ENCODE data around the gene ARRB1. TPM values are rescaled to one million over a fixed set of nuclear protein-coding genes. Genes with fewer than 3 reads are reported as not detected.
"Not testable (repeated sequence)": the region's sequence is repeated elsewhere in the genome, so short reads cannot be mapped to it uniquely, and the experiment has no call there.

Gene ARRB1
- total and polyA plus RNA-seq, 2 donors from 2014 or later = 17.6 to 53.8 TPM

DNA sequence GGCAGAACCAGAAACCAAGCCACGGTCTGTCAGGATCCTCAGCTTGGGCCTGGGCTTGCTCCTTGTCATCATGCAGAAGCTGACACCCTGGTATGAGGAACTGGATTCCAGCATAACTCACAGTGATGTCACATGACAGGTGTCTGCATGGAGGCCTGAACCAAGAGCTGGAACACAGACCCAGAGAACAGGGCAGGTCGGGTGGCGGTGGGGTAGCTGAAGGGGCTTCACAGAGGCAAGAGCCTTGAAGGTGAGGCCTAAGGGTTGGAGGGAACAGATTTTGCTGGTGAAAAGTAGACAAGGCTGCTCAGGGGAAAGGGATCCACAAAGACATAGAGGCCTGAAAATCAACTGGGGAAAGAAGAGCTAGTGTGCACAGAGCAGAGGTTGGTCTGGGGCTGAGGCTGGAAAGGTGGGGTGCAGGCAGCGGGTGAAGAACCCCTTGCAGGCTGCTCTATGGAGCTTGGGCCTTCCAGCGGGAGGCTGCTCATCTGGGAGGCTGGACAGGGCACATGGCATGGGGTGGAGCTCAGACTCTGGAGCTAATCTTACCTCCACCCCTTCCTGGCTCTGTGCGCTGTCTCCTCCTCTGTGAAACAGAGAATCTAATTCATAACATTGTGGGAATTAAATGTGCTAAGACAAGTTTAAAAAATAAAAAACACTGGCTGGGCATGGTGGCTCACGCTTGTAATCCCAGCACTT is 29.4 kb upstream of the ARRB1 start:
- no peaks in the 10 kb centered on the region for H3K9me3 ChIP-seq (ENCODE audit: control insufficient read depth in 2 of 3, insufficient read depth in 1 of 3, low read length in 3 of 3)
- no peak overlapping the region for H3K4me3 ChIP-seq (ENCODE audit: low read length in 3 of 3)
- intact Hi-C loops (cut with DNase I) = loop anchor here (5.0 to 10.0 kb wide), 2 partner anchors 46 to 104 kb away; no protein-coding TSS in a partner anchor
- FAIRE-seq (no peak), DNase-seq (peak in 3 of 5 donors; percentile 14 to 42 (median 16))
- no peak overlapping the region for H3K9ac ChIP-seq (ENCODE audit: low read length in 3 of 3)
- TF ChIP-seq, protein P1, sequence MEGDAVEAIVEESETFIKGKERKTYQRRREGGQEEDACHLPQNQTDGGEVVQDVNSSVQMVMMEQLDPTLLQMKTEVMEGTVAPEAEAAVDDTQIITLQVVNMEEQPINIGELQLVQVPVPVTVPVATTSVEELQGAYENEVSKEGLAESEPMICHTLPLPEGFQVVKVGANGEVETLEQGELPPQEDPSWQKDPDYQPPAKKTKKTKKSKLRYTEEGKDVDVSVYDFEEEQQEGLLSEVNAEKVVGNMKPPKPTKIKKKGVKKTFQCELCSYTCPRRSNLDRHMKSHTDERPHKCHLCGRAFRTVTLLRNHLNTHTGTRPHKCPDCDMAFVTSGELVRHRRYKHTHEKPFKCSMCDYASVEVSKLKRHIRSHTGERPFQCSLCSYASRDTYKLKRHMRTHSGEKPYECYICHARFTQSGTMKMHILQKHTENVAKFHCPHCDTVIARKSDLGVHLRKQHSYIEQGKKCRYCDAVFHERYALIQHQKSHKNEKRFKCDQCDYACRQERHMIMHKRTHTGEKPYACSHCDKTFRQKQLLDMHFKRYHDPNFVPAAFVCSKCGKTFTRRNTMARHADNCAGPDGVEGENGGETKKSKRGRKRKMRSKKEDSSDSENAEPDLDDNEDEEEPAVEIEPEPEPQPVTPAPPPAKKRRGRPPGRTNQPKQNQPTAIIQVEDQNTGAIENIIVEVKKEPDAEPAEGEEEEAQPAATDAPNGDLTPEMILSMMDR (IDR thresholded peaks at IDR 0.05; ENCODE audit: borderline replicate concordance, extremely low read depth, insufficient read depth) = no peak
- no peaks in the 10 kb centered on the region for H3K36me3 ChIP-seq (ENCODE audit: control insufficient read depth in 2 of 3, insufficient read depth in 3 of 3, low read length in 3 of 3)
- H3K27me3 ChIP-seq (ENCODE audit: control insufficient read depth, insufficient read depth, low read length) = no peaks in the 10 kb centered on the region
- H3K27ac ChIP-seq (ENCODE audit: low read depth in 2 of 2, low read length in 2 of 2) = no peak overlapping the region
- no peaks in the 10 kb centered on the region for H3K4me1 ChIP-seq (ENCODE audit: control insufficient read depth in 2 of 3, insufficient read depth in 2 of 3, low read depth in 1 of 3, low read length in 3 of 3)

DNA sequence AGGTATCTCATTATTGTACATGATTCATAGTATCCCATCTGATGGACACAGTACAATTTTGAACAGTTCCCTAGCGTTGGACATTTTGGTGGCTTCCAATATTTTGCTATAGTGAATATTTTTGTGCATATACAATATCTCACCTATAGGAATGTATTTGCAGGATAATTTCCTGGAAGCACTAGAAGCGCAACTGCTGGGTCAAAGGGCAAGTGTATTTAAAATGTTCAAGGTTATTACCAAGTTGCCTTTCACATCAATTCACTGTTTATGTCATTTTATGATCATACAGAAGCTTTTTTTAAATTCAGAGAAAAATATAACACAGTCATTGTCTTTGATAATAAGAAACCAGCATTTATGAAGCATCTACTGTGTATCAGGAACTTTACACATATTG is 28.8 kb upstream of the ARRB1 start:
- no peak for FAIRE-seq
- DNase-seq = no peak
- Histone ChIP-seq H3K27me3 (ENCODE audit: control insufficient read depth, insufficient read depth, low read length) (no peaks in the 10 kb centered on the region), H3K36me3 (ENCODE audit: control insufficient read depth in 2 of 3, insufficient read depth in 3 of 3, low read length in 3 of 3) (no peaks in the 10 kb centered on the region), H3K4me3 (ENCODE audit: low read length in 3 of 3) (no peak overlapping the region), H3K4me1 (ENCODE audit: control insufficient read depth in 2 of 3, insufficient read depth in 2 of 3, low read depth in 1 of 3, low read length in 3 of 3) (no peaks in the 10 kb centered on the region), H3K9me3 (ENCODE audit: control insufficient read depth in 2 of 3, insufficient read depth in 1 of 3, low read length in 3 of 3) (no peaks in the 10 kb centered on the region), H3K9ac (ENCODE audit: low read length in 3 of 3) (no peak overlapping the region), H3K27ac (ENCODE audit: low read depth in 2 of 2, low read length in 2 of 2) (no peak overlapping the region)
- intact Hi-C loops (cut with DNase I) = loop anchor here (5.0 to 10.0 kb wide), 2 partner anchors 45 to 103 kb away; no protein-coding TSS in a partner anchor
- TF ChIP-seq, protein P1 (IDR thresholded peaks at IDR 0.05; ENCODE audit: borderline replicate concordance, extremely low read depth, insufficient read depth) = no peak

DNA sequence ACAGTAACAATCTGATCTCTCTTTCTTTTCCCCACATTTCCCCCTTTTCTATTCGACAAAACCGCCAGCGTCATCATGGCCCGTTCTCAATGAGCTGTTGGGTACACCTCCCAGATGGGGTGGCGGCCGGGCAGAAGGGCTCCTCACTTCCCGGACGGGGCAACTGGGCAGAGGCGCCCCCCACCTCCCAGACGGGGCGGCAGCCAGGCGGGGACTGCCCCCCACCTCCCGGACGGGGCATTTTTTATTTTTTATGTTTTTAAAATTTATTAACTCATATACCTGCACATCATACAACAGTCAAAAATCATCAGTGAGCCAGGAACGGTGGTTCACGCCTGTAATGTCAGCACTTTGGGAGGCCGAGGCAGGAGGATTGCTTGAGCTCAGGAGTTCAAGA is 27.3 kb upstream of the ARRB1 start:
- FAIRE-seq; H3K27me3 ChIP-seq (ENCODE audit: control insufficient read depth, insufficient read depth, low read length); H3K9me3 ChIP-seq (ENCODE audit: control insufficient read depth in 2 of 3, insufficient read depth in 1 of 3, low read length in 3 of 3); DNase-seq; H3K36me3 ChIP-seq (ENCODE audit: control insufficient read depth in 2 of 3, insufficient read depth in 3 of 3, low read length in 3 of 3); intact Hi-C loops (cut with DNase I); H3K4me3 ChIP-seq (ENCODE audit: low read length in 3 of 3); H3K27ac ChIP-seq (ENCODE audit: low read depth in 2 of 2, low read length in 2 of 2); H3K4me1 ChIP-seq (ENCODE audit: control insufficient read depth in 2 of 3, insufficient read depth in 2 of 3, low read depth in 1 of 3, low read length in 3 of 3); H3K9ac ChIP-seq (ENCODE audit: low read length in 3 of 3): not testable (repeated sequence)

DNA sequence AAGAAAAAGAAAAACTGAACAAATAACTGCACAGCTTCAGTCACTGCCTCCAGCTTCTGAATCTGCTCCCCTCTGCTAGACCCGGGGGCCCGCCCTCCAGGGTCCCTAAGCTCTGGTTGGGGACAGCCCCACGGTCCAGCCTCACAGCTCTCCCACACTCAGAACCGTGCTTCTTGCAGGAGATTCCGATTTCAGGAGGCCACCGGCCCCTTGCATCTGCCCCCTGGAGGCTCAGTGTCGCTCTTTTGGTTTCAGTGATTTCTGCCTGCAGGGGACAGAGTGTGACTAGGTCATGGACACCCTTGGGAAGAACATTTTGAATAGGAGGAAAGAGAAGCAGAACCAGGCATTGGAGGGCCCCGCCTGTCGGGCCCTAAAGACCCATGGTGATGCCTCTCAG is 24.7 kb upstream of the ARRB1 start:
- H3K36me3 ChIP-seq (ENCODE audit: control insufficient read depth in 2 of 3, insufficient read depth in 3 of 3, low read length in 3 of 3) = no peaks in the 10 kb centered on the region
- FAIRE-seq (no peak), DNase-seq (no peak)
- no peaks in the 10 kb centered on the region for H3K27me3 ChIP-seq (ENCODE audit: control insufficient read depth, insufficient read depth, low read length)
- TF ChIP-seq, protein P1 (IDR thresholded peaks at IDR 0.05; ENCODE audit: borderline replicate concordance, extremely low read depth, insufficient read depth) = no peak
- intact Hi-C loops (cut with DNase I) = no loop called here
- H3K27ac ChIP-seq (ENCODE audit: low read depth in 2 of 2, low read length in 2 of 2) = no peak overlapping the region
- H3K9ac ChIP-seq (ENCODE audit: low read length in 3 of 3) = no peak overlapping the region
- no peaks in the 10 kb centered on the region for H3K9me3 ChIP-seq (ENCODE audit: control insufficient read depth in 2 of 3, insufficient read depth in 1 of 3, low read length in 3 of 3)
- H3K4me1 ChIP-seq (ENCODE audit: control insufficient read depth in 2 of 3, insufficient read depth in 2 of 3, low read depth in 1 of 3, low read length in 3 of 3) = no peaks in the 10 kb centered on the region
- no peak overlapping the region for H3K4me3 ChIP-seq (ENCODE audit: low read length in 3 of 3)
